Measurements from ENCODE around the gene MEP1B.
"Not testable (repeated sequence)": the region's sequence is repeated elsewhere in the genome, so short reads cannot be mapped to it uniquely, and the experiment has no call there.

Gene MEP1B

DNA sequence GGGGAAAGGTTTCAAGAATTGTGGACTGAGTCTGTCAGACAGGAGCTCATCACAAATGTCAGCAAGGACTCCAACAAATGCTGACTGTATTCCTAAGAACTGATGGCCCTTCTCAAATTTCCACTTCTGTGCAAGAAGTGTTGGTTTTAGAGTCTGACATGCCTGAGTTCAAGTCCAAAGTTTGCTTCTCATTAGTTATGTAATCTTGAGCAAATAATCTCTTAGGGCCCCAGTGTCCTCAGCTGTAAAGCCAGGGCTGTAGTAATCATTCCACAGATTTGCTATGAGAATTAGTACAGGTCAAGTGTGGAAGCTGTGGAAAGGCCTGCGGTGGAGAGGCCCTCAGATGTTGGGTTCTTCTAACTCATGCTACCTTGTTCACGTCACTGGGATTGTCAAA lies 23.9 kb downstream of the MEP1B start:
- in situ Hi-C loops (cut with HindIII; ENCODE audit: low pct_ligation_motif_present, low sequenced_read_pairs): no loop called here
- H3K4me3 ChIP-seq (ENCODE audit: low read depth, low read length): no peak overlapping the region
- H3K27ac ChIP-seq: no peak overlapping the region
- TF ChIP-seq CTCF (IDR thresholded peaks at IDR 0.05; ENCODE audit: low read depth, low read length, missing control alignments): no peak
- DNase-seq: no peak
- no peaks in the 10 kb centered on the region for H3K36me3 ChIP-seq (replicated peaks)
- H3K27me3 ChIP-seq (replicated peaks): no peaks in the 10 kb centered on the region

DNA sequence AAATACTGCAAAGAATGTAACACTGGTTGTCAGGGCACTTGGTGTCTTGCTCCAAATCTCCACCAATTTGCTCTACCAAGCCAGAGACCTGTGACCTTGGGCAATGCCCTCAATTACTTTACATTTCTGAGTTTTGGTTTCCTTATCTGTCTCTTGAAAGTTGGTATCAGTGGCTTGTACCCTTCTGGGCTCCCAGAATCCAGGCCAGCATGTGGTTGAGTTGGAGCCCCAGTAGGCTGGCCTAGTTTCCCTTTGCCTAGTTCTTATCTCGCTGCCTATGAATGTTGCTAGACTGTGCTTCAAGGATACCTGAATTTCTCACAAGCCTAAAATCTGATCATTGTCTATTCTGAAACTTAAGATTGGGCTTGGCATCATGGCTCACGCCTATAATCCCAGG lies 26.6 kb downstream of the MEP1B start:
- no peak for DNase-seq
- Histone ChIP-seq H3K27ac (no peak overlapping the region), H3K36me3 (replicated peaks) (no peaks in the 10 kb centered on the region), H3K4me3 (ENCODE audit: low read depth, low read length) (no peak overlapping the region), H3K27me3 (replicated peaks) (no peaks in the 10 kb centered on the region)
- in situ Hi-C loops (cut with HindIII; ENCODE audit: low pct_ligation_motif_present, low sequenced_read_pairs): no loop called here
- no peak for TF ChIP-seq CTCF (IDR thresholded peaks at IDR 0.05; ENCODE audit: low read depth, low read length, missing control alignments)

DNA sequence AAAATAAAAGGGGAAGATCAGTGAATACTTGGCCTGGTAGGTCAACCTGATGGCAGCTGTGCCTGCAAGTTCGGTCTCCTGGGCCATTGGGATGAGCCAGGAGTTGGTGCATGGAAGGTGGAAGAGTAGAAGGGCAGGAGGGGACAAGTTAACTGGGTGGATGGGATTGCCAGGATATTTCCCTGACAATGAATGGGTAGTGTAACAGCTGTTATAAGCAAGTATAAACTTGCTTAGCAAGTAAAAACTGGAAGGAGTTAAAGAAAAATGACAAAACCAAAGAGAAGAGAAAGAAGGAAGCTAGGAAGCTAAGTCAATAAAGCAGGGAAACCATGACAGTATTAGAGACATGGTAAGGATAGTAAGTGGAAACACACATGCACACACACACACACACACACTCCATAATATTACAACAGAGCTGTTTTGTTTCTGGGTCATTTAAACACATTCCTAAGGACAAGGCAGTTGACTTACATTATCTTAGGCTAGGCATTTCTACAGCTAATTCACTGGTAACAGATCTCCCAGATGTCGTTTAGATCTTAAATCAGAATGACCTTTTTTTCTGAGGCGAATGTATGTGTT lies 29.7 kb downstream of the MEP1B start:
- no peak for TF ChIP-seq CTCF (IDR thresholded peaks at IDR 0.05; ENCODE audit: low read depth, low read length, missing control alignments)
- Histone ChIP-seq H3K4me3 (ENCODE audit: low read depth, low read length) (no peak overlapping the region), H3K27ac (no peak overlapping the region), H3K36me3 (replicated peaks) (no peaks in the 10 kb centered on the region), H3K27me3 (replicated peaks) (no peaks in the 10 kb centered on the region)
- DNase-seq: no peak
- in situ Hi-C loops (cut with HindIII; ENCODE audit: low pct_ligation_motif_present, low sequenced_read_pairs): no loop called here

GRCh38 chr18:32233348-32233747 lies 43.5 kb downstream of the MEP1B start:
- H3K27me3 ChIP-seq (replicated peaks); DNase-seq; in situ Hi-C loops (cut with HindIII; ENCODE audit: low pct_ligation_motif_present, low sequenced_read_pairs); H3K36me3 ChIP-seq (replicated peaks); H3K4me3 ChIP-seq (ENCODE audit: low read depth, low read length); H3K27ac ChIP-seq: not testable (repeated sequence)

GRCh38 chr18:32237049-32237448 lies 47.2 kb downstream of the MEP1B start:
- Histone ChIP-seq H3K4me3 (ENCODE audit: low read depth, low read length) (no peak overlapping the region), H3K27ac (no peak overlapping the region), H3K36me3 (replicated peaks) (no peaks in the 10 kb centered on the region), H3K27me3 (replicated peaks) (no peaks in the 10 kb centered on the region)
- in situ Hi-C loops (cut with HindIII; ENCODE audit: low pct_ligation_motif_present, low sequenced_read_pairs): no loop called here
- no peak for TF ChIP-seq CTCF (IDR thresholded peaks at IDR 0.05; ENCODE audit: low read depth, low read length, missing control alignments)
- DNase-seq: no peak

GRCh38 chr18:32238635-32239268 lies 48.9 kb downstream of the MEP1B start:
- Histone ChIP-seq H3K4me3 (ENCODE audit: low read depth, low read length) (no peak overlapping the region), H3K27ac (no peak overlapping the region), H3K36me3 (replicated peaks) (no peaks in the 10 kb centered on the region), H3K27me3 (replicated peaks) (no peaks in the 10 kb centered on the region)
- in situ Hi-C loops (cut with HindIII; ENCODE audit: low pct_ligation_motif_present, low sequenced_read_pairs): no loop called here
- no peak for TF ChIP-seq CTCF (IDR thresholded peaks at IDR 0.05; ENCODE audit: low read depth, low read length, missing control alignments)
- DNase-seq: no peak
